ACC112 (cell line): ENCODE measurements around the gene GALNT10.

Experiments
- H2AFZ ChIP-seq: fragments of 200-600 bp; sonication (generic); one replicate; pipeline ENCODE4 v1.6.0; 2017; ENCODE audit warnings: antibody characterized with exemption, low read length; ENCODE audit not compliant: unreplicated experiment
- H3K27ac ChIP-seq: fragments of 200-600 bp; sonication (generic); 2 replicates; pipeline ENCODE4 v1.5.1; 2014; ENCODE audit warnings: low read depth, mild to moderate bottlenecking, antibody characterized with exemption, low read length, moderate library complexity
- H3K27me3 ChIP-seq: fragments of 200-600 bp; sonication (generic); 2 replicates; pipeline ENCODE4 v1.6.1; 2014; ENCODE audit warnings: mild to moderate bottlenecking, antibody characterized with exemption, low read length, moderate library complexity, mixed read lengths; ENCODE audit not compliant: insufficient read depth
- H3K36me3 ChIP-seq: fragments of 200-600 bp; sonication (generic); 2 replicates; pipeline ENCODE4 v1.6.1; 2016; ENCODE audit warnings: mild to moderate bottlenecking, antibody characterized with exemption, low read length, moderate library complexity, mixed read lengths; ENCODE audit not compliant: insufficient read depth
- H3K4me1 ChIP-seq: fragments of 200-600 bp; sonication (generic); one replicate; pipeline ENCODE4 v1.6.1; 2016; ENCODE audit warnings: low read length, mixed read lengths; ENCODE audit not compliant: insufficient read depth, unreplicated experiment, control insufficient read depth
- H3K4me3 ChIP-seq: fragments of 200-600 bp; sonication (generic); 2 replicates; pipeline ENCODE4 v1.5.1; 2014; ENCODE audit warnings: mild to moderate bottlenecking, low read depth, low read length
- H3K79me2 ChIP-seq: fragments of 200-600 bp; sonication (generic); one replicate; pipeline ENCODE4 v1.6.0; 2016; ENCODE audit warnings: low read length; ENCODE audit not compliant: control insufficient read depth, unreplicated experiment, insufficient read depth

The GALNT10 gene

DNA sequence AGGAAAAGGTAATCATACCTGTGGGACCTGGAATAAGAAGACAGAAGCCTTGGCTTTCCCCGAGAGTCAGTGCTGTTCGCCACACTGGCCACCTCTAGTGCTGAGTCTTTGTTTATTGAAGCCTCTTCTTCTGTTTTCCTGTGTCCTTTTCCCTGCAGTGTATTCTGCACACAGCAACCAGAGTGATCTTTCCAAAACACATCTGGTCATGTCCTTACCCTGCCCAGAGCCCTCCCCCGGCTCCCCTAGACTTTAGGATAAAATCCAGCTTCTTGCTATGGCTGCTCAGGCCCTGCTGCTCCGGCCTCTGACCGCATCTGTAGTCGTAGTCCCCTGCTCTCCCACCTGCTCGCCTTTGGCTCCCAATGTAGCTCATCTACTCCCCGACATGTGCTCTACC, 28.3 kb downstream of the GALNT10 start:
- no peaks in the 10 kb centered on the region; the same call in 1 of the 2 replicates for H3K36me3 ChIP-seq
- H3K4me1 ChIP-seq = peaks cover 62% of the 10 kb centered on the region
- no peak overlapping the region for H2AFZ ChIP-seq
- no peak overlapping the region for H3K4me3 ChIP-seq
- H3K79me2 ChIP-seq = peaks cover 14% of the 10 kb centered on the region
- no peak overlapping the region for H3K27ac ChIP-seq
- no peaks in the 10 kb centered on the region for H3K27me3 ChIP-seq

GRCh38 chr5:154220625-154221024, 30.1 kb downstream of the GALNT10 start:
- Histone ChIP-seq H2AFZ (no peak overlapping the region), H3K36me3 (no peaks in the 10 kb centered on the region; the same call in 1 of the 2 replicates), H3K4me3 (peak overlapping the region; percentile 13; the same call in 1 of the 2 replicates), H3K4me1 (peaks cover 45% of the 10 kb centered on the region), H3K27ac (peak overlapping the region; percentile 88), H3K27me3 (no peaks in the 10 kb centered on the region), H3K79me2 (peaks cover 18% of the 10 kb centered on the region)

GRCh38 chr5:154221371-154221896, 30.9 kb downstream of the GALNT10 start:
- Histone ChIP-seq H2AFZ (peak overlapping the region; percentile 2), H3K27me3 (no peaks in the 10 kb centered on the region), H3K36me3 (peaks cover 3% of the 10 kb centered on the region; the same call in 1 of the 2 replicates), H3K79me2 (peaks cover 17% of the 10 kb centered on the region), H3K4me1 (peaks cover 38% of the 10 kb centered on the region), H3K27ac (peak overlapping the region; percentile 88), H3K4me3 (no peak overlapping the region)

DNA sequence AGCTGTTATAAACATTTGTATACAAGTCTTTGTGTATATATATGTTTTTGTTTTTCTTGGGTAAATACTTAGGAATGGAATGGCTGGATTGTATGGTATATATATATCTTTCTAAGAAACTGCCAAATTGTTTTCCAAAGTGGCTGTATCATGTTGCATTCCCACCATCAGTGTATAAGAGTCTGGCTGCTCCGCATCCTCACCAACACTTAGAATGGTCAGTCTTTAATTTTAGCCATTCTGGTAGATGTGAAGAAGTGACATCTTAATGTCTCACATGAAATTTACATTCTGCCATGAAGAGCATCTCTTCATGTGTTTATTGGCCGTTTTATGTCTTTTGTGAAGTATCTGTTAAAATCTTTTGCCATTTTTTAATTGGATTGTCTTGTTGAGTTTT, 31.9 kb downstream of the GALNT10 start:
- Histone ChIP-seq H3K27me3 (no peaks in the 10 kb centered on the region), H3K79me2 (peaks cover 17% of the 10 kb centered on the region), H3K4me1 (peaks cover 38% of the 10 kb centered on the region), H3K36me3 (peaks cover 12% of the 10 kb centered on the region), H2AFZ (no peak overlapping the region), H3K27ac (peak overlapping the region; percentile 88), H3K4me3 (no peak overlapping the region)

GRCh38 chr5:154223320-154223719, 32.8 kb downstream of the GALNT10 start:
- Histone ChIP-seq H3K4me1 (peaks cover 38% of the 10 kb centered on the region), H3K27me3 (no peaks in the 10 kb centered on the region), H3K27ac (peak overlapping the region; percentile 88; the same call in 1 of the 2 replicates), H2AFZ (no peak overlapping the region), H3K79me2 (peaks cover 19% of the 10 kb centered on the region), H3K36me3 (peaks cover 12% of the 10 kb centered on the region), H3K4me3 (no peak overlapping the region)

DNA sequence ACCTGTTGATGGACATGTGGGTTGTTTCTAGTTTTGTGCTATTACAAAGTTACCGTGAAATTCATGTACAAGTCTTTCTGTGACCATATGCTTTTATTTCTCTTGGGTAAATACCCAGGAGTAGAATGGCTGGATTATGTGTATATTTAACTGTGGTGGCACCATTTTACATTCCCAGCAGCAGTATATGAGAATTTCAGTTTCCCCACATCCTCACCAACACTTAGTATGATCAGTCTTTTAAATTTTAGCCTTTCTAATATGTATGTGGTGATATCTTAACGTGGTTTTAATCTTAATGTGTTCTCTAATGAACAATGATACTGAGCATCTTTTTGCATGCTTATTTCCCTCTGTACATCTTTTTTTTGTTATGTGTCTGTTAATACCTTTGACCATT, 36.6 kb downstream of the GALNT10 start:
- Histone ChIP-seq H3K27me3 (no peaks in the 10 kb centered on the region), H3K36me3 (peaks cover 12% of the 10 kb centered on the region), H3K4me3 (no peak overlapping the region), H3K27ac (no peak overlapping the region), H2AFZ (no peak overlapping the region), H3K4me1 (peaks cover 14% of the 10 kb centered on the region), H3K79me2 (peaks cover 30% of the 10 kb centered on the region)

DNA sequence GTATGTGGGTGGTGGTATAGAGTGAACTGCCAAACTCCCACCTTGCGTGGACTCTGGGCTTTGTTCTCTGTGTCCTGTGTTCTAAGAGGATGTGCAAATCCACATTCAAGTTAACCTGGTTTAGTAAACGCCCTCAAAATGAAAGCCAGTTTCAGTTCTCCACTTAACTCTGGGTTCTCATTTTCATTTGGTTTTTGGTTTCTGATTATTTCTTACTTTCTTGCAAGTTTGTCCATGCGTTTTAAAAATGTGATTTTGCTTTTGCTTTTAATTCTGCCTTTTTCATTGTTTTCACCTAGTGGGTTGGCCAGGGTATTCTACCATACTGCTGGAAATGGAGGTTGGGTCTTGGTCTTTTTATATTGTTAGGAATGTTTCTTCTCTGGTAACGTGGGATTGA, 38.2 kb downstream of the GALNT10 start:
- H3K27me3 ChIP-seq = no peaks in the 10 kb centered on the region
- H3K27ac ChIP-seq = no peak overlapping the region
- no peak overlapping the region for H3K4me3 ChIP-seq
- peaks cover 25% of the 10 kb centered on the region for H3K79me2 ChIP-seq
- no peaks in the 10 kb centered on the region for H3K4me1 ChIP-seq
- H2AFZ ChIP-seq = no peak overlapping the region
- peaks cover 12% of the 10 kb centered on the region for H3K36me3 ChIP-seq

DNA sequence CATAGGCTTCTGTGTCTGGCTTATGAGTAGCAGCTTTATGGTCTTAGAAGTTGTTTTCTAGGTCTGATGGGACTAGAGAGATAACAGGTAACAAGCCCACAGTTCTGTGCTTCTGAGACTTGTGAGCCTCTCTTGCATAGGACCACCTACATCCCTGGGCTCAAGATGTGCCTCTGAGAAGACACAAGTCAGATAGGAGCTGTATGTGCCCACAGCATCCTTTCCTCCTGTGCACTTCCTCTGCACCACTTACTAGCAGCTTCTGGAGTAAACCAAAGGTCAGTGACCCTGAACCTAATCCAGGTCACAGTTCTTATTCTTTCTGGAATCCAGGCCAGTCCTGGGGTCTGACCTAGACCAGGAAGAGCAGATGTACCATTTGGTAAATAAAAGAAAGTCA, 40.0 kb downstream of the GALNT10 start:
- Histone ChIP-seq H3K27ac (no peak overlapping the region), H3K27me3 (no peaks in the 10 kb centered on the region), H3K79me2 (peaks cover 25% of the 10 kb centered on the region), H3K4me1 (no peaks in the 10 kb centered on the region), H3K36me3 (peaks cover 12% of the 10 kb centered on the region), H3K4me3 (no peak overlapping the region), H2AFZ (no peak overlapping the region)

- Histone ChIP-seq H3K79me2 (peaks cover 34% of the 10 kb centered on the region), H3K27me3 (no peaks in the 10 kb centered on the region), H3K4me1 (no peaks in the 10 kb centered on the region), H3K4me3 (no peak overlapping the region), H3K36me3 (no peaks in the 10 kb centered on the region), H3K27ac (no peak overlapping the region), H2AFZ (no peak overlapping the region)
Observed at GRCh38 chr5:154234551-154234950, 44.0 kb downstream of the GALNT10 start.

- H2AFZ ChIP-seq = no peak overlapping the region
- peaks cover 32% of the 10 kb centered on the region for H3K79me2 ChIP-seq
- no peak overlapping the region for H3K27ac ChIP-seq
- H3K27me3 ChIP-seq = no peaks in the 10 kb centered on the region
- no peaks in the 10 kb centered on the region for H3K4me1 ChIP-seq
- no peak overlapping the region for H3K4me3 ChIP-seq
- no peaks in the 10 kb centered on the region for H3K36me3 ChIP-seq
Observed at GRCh38 chr5:154236011-154236410, 45.5 kb downstream of the GALNT10 start.

- no peaks in the 10 kb centered on the region for H3K36me3 ChIP-seq
- H3K27ac ChIP-seq = no peak overlapping the region
- no peak overlapping the region for H3K4me3 ChIP-seq
- H2AFZ ChIP-seq = no peak overlapping the region
- H3K4me1 ChIP-seq = no peaks in the 10 kb centered on the region
- H3K79me2 ChIP-seq = peaks cover 27% of the 10 kb centered on the region
- no peaks in the 10 kb centered on the region for H3K27me3 ChIP-seq
Observed at GRCh38 chr5:154236536-154237375, 46.2 kb downstream of the GALNT10 start.
